GM19468 (cell line): ENCODE measurements around the gene ARHGEF7.

ENCODE experiments used
- ATAC-seq: cut with Tn5 transposase; IDR thresholded peaks from one replicate; pipeline ENCODE4 v1.9.1; 2021; ENCODE audit warnings: mild to moderate bottlenecking, moderate library complexity, moderate number of reproducible peaks; ENCODE audit not compliant: unreplicated experiment; ENCODE audit errors: extremely low read depth

ARHGEF7 gene

GRCh38 chr13:111095911-111096501 lies 19.1 kb upstream of the ARHGEF7 start:
- no peak for ATAC-seq

DNA sequence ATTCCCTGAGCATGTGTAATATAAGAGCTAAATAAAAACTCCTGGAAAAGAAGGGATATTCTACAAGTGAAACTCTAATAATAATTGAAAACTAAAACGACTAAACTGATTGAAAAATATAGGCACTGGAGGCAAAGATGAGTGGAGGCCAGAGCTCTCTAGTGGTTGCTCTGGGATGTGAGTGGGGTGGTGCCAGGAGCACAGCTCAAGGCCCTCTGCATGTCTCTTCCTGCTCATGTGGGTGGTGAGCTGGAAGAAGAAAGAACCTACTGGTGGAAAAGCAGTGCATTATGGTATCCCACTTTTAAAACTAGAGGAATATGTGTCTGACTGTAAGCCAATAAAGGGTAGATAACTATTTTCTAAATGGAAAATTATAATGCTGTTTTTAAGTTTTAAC lies 15.8 kb upstream of the ARHGEF7 start:
- ATAC-seq = no peak

- ATAC-seq = no peak
Observed at GRCh38 chr13:111110054-111110453, 5.1 kb upstream of the ARHGEF7 start.

DNA sequence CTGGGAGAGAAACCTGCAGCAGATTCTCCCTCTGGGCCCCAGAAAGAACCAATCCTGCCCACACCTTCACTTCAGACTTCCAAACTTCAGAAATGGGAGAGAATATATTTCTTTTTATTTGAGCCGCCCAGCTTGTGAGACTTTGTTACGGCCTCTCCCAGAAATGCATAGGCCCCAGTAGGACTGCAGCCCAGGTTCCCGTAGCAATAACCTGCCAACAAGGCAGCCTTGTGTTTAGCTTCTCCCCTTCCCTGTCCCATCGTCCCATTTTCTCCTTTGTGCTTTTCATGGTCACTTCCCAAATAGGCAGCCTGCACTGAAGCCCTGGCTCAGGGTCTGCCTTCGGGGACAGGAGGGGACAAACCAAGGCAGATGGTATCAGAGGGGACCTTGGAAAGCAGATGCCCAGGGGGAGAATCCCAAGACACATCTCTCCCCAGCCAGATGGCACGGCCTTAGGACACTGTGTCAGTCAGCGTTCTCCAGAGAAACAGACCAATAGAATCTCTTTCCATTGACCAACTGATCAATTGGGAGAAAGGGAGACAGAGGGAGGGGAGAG lies 3.7 kb upstream of the ARHGEF7 start:
- no peak for ATAC-seq

GRCh38 chr13:111112196-111112595 lies 2.9 kb upstream of the ARHGEF7 start:
- no peak for ATAC-seq

- no peak for ATAC-seq
Observed at GRCh38 chr13:111114362-111115060, 599 bp upstream of the ARHGEF7 start.

DNA sequence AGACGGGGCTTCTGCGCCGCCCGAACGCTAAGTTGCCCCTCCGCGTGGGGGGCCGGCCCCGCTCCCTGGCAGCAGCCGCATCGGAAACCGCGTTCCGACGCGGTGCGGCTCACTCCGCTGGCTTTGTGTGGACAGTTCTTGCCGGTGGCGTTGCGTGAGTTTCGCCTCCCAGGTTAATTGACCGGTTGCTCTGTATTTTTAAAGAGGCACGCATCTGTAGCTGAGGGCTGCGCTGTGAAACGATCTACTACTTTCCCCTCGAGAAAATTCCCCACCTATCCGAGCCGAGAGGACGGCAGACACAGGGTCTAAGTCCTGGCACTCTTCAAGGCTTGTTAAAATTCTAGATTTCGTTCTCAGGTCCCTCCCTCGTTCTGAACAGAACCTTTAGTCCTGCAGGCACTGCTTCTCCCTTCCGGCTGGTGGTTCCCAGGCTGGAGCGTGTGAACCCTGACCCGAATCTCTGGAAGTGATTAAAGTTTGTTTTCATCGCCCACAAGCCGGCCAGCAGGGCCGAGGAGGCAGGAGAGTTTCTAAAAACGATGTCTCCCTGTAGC lies 933 bp downstream of the ARHGEF7 start:
- no peak for ATAC-seq

DNA sequence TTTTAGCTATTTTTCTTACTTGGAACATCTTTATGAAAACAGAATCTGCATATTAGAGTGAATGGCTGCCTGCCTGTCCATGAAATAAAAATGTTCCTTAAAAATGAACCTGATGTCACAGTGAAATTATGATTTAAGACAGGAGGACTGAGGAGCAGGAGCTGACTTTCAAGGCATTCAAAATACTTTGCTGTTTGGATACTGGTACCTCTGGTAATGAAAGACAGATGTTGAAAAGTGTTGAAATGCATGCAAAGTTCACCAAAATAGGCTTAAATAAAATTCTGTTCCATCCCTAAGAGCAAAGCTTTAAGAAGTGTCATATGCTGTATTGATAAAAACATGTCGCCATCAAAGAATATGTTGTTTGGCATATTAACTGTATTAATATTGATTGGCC lies 1.7 kb downstream of the ARHGEF7 start:
- ATAC-seq = no peak

GRCh38 chr13:111117289-111117688 lies 2.2 kb downstream of the ARHGEF7 start:
- ATAC-seq = no peak

DNA sequence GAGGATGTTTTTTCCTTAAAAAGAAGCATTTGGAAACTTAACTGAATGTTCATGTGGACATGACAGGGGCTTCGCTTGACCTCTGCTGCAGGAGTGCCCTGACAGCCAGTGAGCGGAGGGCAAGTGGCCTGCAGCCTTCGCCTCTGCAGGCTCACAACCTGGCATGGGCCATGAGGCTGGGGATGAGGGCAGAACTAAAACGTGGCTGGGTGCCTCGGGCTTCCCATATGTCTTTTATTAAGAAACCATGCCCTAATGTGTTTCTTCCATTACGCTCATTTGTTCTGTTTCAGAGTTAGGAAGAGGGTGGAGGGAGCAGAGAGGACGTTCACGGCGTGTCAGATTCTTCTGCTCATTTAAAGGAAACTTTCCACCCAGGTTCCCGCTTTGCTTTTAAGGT lies 2.9 kb downstream of the ARHGEF7 start:
- ATAC-seq = no peak

- ATAC-seq = no peak
Observed at GRCh38 chr13:111118898-111119607, 3.9 kb downstream of the ARHGEF7 start.

DNA sequence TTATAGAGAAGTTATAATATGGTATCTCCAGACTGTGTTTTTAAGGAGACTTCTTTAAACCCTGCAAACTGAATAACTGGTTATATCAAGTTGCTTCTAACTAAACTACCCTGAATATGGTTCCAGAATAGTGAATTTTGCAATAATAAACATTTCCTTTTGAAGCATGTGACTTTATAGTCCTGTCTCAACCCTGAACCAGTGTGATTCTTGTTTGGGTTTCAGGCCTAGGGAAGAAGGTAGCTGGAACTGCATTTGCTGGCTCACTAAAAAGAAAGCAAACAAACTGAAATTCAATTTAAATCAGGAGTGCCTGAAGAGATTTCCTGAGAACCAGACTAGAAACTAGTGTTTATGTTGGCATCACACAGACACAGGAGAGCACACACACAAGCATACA lies 4.9 kb downstream of the ARHGEF7 start:
- ATAC-seq = no peak

DNA sequence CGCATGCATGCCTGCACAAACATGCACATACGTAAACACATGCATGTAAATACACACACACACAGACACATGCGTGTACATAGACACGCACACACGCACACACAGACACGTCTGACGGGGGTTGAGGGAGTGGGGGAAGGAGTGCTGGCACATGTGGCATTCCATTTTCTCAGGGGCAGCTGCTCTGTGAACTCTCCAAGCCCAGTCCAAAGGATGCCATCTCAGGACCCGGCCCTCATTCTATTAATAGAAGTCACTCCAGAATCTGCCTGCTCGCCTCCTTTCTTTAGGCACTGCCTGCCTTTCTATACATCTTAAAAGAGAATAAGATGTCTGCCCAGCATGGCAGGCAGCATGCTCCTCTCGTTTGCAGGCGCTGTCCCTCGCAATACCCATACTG lies 5.3 kb downstream of the ARHGEF7 start:
- ATAC-seq = no peak

DNA sequence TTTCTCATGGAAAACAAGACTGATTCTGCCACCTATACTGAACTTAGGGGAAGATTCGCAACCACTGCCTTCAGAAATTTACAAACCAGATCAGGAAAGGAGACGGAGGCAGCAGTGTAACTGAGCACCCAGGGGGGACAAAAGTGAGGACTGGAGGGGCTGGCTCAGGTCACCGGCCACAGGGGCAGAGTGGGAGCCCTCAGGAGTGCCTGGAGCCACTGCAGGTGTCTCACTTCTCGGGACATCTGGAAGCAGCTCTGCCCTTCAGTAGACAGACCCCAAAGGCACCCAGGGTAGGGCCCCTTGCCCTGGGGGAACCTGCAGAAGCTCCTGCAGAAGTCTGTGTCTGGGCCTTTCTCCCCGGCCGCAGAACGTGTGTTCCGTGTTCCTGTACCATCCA lies 5.8 kb downstream of the ARHGEF7 start:
- ATAC-seq = no peak

- ATAC-seq = no peak
Observed at GRCh38 chr13:111121506-111121905, 6.4 kb downstream of the ARHGEF7 start.

GRCh38 chr13:111122056-111122455 lies 6.9 kb downstream of the ARHGEF7 start:
- ATAC-seq = no peak

DNA sequence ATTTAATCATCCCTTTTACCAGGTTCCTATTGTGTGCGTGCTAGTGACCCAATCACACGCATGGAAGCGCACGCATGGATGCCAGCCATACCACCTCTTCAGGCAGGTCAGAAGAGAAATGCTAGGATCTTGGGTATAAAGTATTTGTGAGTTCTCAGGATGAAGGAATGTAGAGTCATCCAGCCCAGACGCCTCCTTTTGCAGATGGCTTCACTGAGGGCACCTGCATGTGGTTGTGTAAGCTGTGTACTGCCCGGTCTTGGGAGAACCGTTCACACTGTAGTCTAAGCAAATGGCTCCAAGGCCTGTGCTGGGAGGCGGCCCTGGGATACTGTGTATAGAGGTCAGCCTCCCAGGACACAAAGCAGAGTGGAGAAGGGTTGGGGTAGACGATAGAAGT lies 7.5 kb downstream of the ARHGEF7 start:
- ATAC-seq = no peak

DNA sequence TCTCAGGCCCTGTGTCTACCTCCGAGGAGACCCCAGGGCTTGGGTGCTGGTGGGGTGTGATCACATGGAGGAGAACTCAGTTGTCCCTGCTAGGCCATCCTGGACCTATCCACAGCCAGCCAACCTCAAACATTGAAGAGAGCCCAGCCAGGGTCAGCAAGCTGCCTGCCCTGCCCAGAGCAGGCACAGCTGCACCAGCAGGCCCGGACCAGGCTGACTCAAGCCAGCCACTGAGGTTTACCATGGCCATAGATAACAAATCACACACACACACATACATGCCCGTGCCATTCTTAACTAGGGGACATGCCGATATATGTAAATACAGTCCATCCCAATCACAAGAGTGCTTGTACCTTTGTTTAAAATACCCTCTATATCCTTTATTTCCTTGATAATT lies 8.1 kb downstream of the ARHGEF7 start:
- no peak for ATAC-seq

GRCh38 chr13:111123649-111124048 lies 8.5 kb downstream of the ARHGEF7 start:
- no peak for ATAC-seq

DNA sequence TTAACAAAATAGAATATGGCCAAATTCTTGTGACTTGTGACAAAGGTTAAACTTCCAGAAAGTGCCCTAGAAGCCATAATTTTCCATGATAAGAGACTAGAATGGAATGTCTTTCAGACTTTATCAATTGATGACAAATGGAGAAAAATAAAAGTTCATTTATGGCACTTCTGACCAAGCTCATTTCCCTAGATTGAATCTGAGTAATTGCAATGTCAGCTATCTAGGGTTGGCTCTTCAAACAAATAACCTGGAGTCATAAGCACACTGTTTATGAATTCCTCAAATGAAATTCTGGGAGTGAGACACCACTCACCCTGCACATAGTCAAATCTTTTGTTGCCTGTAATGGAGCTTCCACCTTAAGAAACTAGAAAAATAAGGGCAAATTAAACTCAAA lies 11.4 kb downstream of the ARHGEF7 start:
- ATAC-seq = no peak
